K562 (cell line): ENCODE results near the gene PHYKPL. TPM values are rescaled to one million over a fixed set of nuclear protein-coding genes. Genes with fewer than 3 reads are reported as not detected.

Experiments used
- ATAC-seq: fragments of 200-7000 bp; cut with Tn5 transposase; 3 replicates; pipeline ENCODE4 v1.9.1; 2020; ENCODE audit warnings: moderate library complexity
- BruUV-seq: library from RNA; stranded (reverse); fragments of 400-500 nt; replicated peaks from 2 replicates; lab custom pipeline; 2021; lab: Mats Ljungman, UMichigan
- CTCF ChIA-PET: fragments of 300-600 bp; formaldehyde crosslinking; extraction: SDS; loops from one replicate; lab custom pipeline; 2021; ENCODE audit warnings: low intra/inter-chr PET ratio; lab: Yijun Ruan, JAX
- POLR2A ChIA-PET: fragments of 300-600, 350-650 bp; sonication (Branson Sonifier 250); formaldehyde crosslinking; extraction: SDS; loops from one replicate; lab custom pipeline; 2021; ENCODE audit warnings: antibody characterized with exemption, inconsistent platforms; lab: Yijun Ruan, JAX
- DNase-seq, 4 experiments: peaks; one replicate each; pipeline versions ENCODE4 v3.0.0 to v3.0.0-alpha.2; 2011 to 2018; ENCODE audit warnings: low spot score in 3 of 4, mixed read lengths in 3 of 4; ENCODE audit errors: extremely low read depth in 1 of 4
- FAIRE-seq: peaks from 2 replicates; lab custom pipeline; 2011; peaks lifted over from hg19 to GRCh38; lab: Jason Lieb, UNC
- H2AFZ ChIP-seq: 2 replicates; pipeline ENCODE4 v1.6.0; 2011; ENCODE audit warnings: low read depth, low read length, control low read depth, inconsistent platforms
- H3K27ac ChIP-seq: fragments of 200-600 bp; 3 replicates; pipeline ENCODE4 v1.8.0; 2011; ENCODE audit warnings: low read depth, mild to moderate bottlenecking, control low read depth, inconsistent platforms, low read length, moderate library complexity, mixed read lengths; ENCODE audit errors: extremely low read depth
- H3K27me3 ChIP-seq, 2 experiments: fragments of 300-600 bp in 1 of 2; 2 replicates in 1 of 2; 3 replicates in 1 of 2; pipeline versions ENCODE4 v1.6.0 to v1.8.0; 2011; ENCODE audit warnings: inconsistent platforms in 2 of 2, low read length in 2 of 2, mild to moderate bottlenecking in 1 of 2, mixed read lengths in 1 of 2, moderate library complexity in 1 of 2; ENCODE audit not compliant: control insufficient read depth in 2 of 2, insufficient read depth in 2 of 2
- H3K36me3 ChIP-seq: fragments of 300-600 bp; 3 replicates; pipeline ENCODE4 v1.8.0; 2011; ENCODE audit warnings: mild to moderate bottlenecking, low read length, inconsistent platforms; ENCODE audit not compliant: control insufficient read depth, insufficient read depth
- H3K4me1 ChIP-seq, 2 experiments: fragments of 200-600 bp in 1 of 2; replicated peaks in 1 of 2; 2 replicates in 1 of 2; 3 replicates in 1 of 2; pipeline versions ENCODE4 v1.5.1 to v1.8.0; 2011; ENCODE audit warnings: inconsistent platforms in 2 of 2, low read length in 2 of 2, mild to moderate bottlenecking in 1 of 2, mixed read lengths in 1 of 2, moderate library complexity in 1 of 2; ENCODE audit not compliant: control insufficient read depth in 2 of 2, insufficient read depth in 2 of 2
- H3K4me2 ChIP-seq: 2 replicates; pipeline ENCODE4 v1.6.1; 2011; ENCODE audit warnings: low read length, control low read depth, inconsistent platforms, mixed read lengths; ENCODE audit not compliant: insufficient read depth
- H3K4me3 ChIP-seq: fragments of 200-600 bp; sonication (generic), shearing (Covaris generic); 2 replicates; pipeline ENCODE4 v1.5.1; 2016; ENCODE audit warnings: control low read depth, inconsistent platforms
- H3K79me2 ChIP-seq: fragments of 200-600 bp; 3 replicates; pipeline ENCODE4 v1.8.0; 2011; ENCODE audit warnings: low read length, inconsistent platforms; ENCODE audit not compliant: control insufficient read depth, insufficient read depth
- H3K9ac ChIP-seq, 2 experiments: 2 replicates each; pipeline versions ENCODE4 v1.6.0 to v1.6.1; 2011; ENCODE audit warnings: low read depth in 2 of 2, low read length in 2 of 2, control low read depth in 1 of 2, inconsistent platforms in 1 of 2, mild to moderate bottlenecking in 1 of 2, mixed read lengths in 1 of 2; ENCODE audit not compliant: insufficient read depth in 1 of 2
- H3K9me1 ChIP-seq: one replicate; pipeline ENCODE4 v1.6.0; 2011; ENCODE audit warnings: inconsistent platforms, mild to moderate bottlenecking, low read length, moderate library complexity; ENCODE audit not compliant: control insufficient read depth, insufficient read depth
- H3K9me3 ChIP-seq: replicated peaks from 2 replicates; pipeline ENCODE4 v1.5.1; 2011; ENCODE audit warnings: low read depth, low read length, inconsistent platforms; ENCODE audit not compliant: control insufficient read depth, insufficient read depth
- H4K20me1 ChIP-seq: replicated peaks from 2 replicates; pipeline ENCODE4 v1.6.1; 2011; ENCODE audit warnings: low read length, inconsistent platforms, mixed read lengths; ENCODE audit not compliant: control insufficient read depth, insufficient read depth
- FIP1L1 ChIP-seq: fragments of 200-400 bp; formaldehyde crosslinking; IDR thresholded peaks from 2 replicates; pipeline ENCODE4 v1.6.1; 2018; ENCODE audit warnings: mild to moderate bottlenecking, low read depth, low read length; ENCODE audit not compliant: poor library complexity, severe bottlenecking
- GATAD2B ChIP-seq: fragments of 450-650 bp; IDR thresholded peaks from 2 replicates; pipeline ENCODE4 v1.6.1; 2017; ENCODE audit warnings: mild to moderate bottlenecking, borderline replicate concordance
- HEY1 ChIP-seq: fragments of 250-450 bp; sonication (Bioruptor Pico); IDR thresholded peaks from 2 replicates; pipeline ENCODE4 v1.5.0; 2020; ENCODE audit warnings: mild to moderate bottlenecking, moderate library complexity, borderline replicate concordance
- HNRNPLL ChIP-seq: fragments of 200-400 bp; formaldehyde crosslinking; IDR thresholded peaks from 2 replicates; pipeline ENCODE4 v1.6.1; 2017; ENCODE audit warnings: low read length, low read depth, mild to moderate bottlenecking; ENCODE audit not compliant: poor library complexity, severe bottlenecking
- POLR2G ChIP-seq: fragments of 200-400 bp; formaldehyde crosslinking; IDR thresholded peaks from 2 replicates; pipeline ENCODE4 v1.6.1; 2017; ENCODE audit warnings: low read depth, mild to moderate bottlenecking, antibody characterized with exemption, low read length, moderate library complexity
- SIN3A ChIP-seq, 2 experiments: fragments of 150-350 bp in 1 of 2; IDR thresholded peaks; 2 replicates each; pipeline ENCODE4 v1.6.1; 2011 to 2016; ENCODE audit warnings: borderline replicate concordance in 2 of 2, low read depth in 2 of 2, low read length in 2 of 2, mild to moderate bottlenecking in 2 of 2, moderate library complexity in 2 of 2; ENCODE audit not compliant: control insufficient read depth in 1 of 2
- ZNF175 ChIP-seq: fragments of 200-800 bp; sonication (Bioruptor generic); IDR thresholded peaks from 2 replicates; pipeline ENCODE4 v1.6.1; 2016; ENCODE audit warnings: low read depth, mild to moderate bottlenecking, missing genetic modification characterization, missing compliant biosample characterization
- ZNF263 ChIP-seq: sonication (generic); formaldehyde crosslinking; IDR thresholded peaks from 2 replicates; pipeline ENCODE4 v1.8.0; 2022; ENCODE audit warnings: mild to moderate bottlenecking, missing genetic modification reagents, borderline replicate concordance
- ZNF316 ChIP-seq: fragments of 450-650 bp; IDR thresholded peaks from 2 replicates; pipeline ENCODE4 v1.6.1; 2016
- ZNF583 ChIP-seq: fragments of 250-450 bp; sonication (Bioruptor Pico); IDR thresholded peaks from 2 replicates; pipeline ENCODE4 v1.4.0; 2020
- ZNF584 ChIP-seq: fragments of 200-800 bp; sonication (Bioruptor generic); IDR thresholded peaks from 2 replicates; pipeline ENCODE4 v1.6.1; 2016; ENCODE audit warnings: low read depth, mild to moderate bottlenecking, missing genetic modification characterization, missing compliant biosample characterization
- WGBS: fragments of 100-300 bp; shearing (Covaris generic); methylation state at CpG from one replicate; pipeline ENCODE4 v1.1.6; 2016; ENCODE audit warnings: low coverage, mixed read lengths; ENCODE audit not compliant: insufficient coverage; ENCODE audit errors: missing lambda C conversion rate; 5-methylcytosine and 5-hydroxymethylcytosine counted together
- in situ Hi-C: fragments of 300-500 bp; cut with MboI; formaldehyde crosslinking; loops from 4 replicates; pipeline ENCODE4 v1.15.0; 2018; ENCODE audit warnings: inconsistent platforms, mixed read lengths
- intact Hi-C: fragments of 100-400 bp; cut with micrococcal nuclease; formaldehyde crosslinking; loops from 2 replicates; pipeline ENCODE4 v1.14.2; 2022
- polyA plus RNA-seq, 8 experiments: library from polyadenylated mRNA; depleted of rRNA in 4 of 8; stranded (reverse) in 5 of 8; unstranded in 3 of 8; fragments of >200 nt; fragmentation: Nextera tagmentation in 2 of 8; fragmentation: Illumina TruSeq in 1 of 8; extraction: Ambion mirVana in 2 of 8; extraction: Trizol in 1 of 8; gene quantifications; 2 replicates each; pipeline versions ENCODE4 v1.2.1 to v1.2.3, GENCODE V29; 2011 to 2014; ENCODE audit warnings: inconsistent platforms in 1 of 8, missing spikeins in 1 of 8
- total RNA-seq, 7 experiments: library from RNA; depleted of rRNA in 6 of 7; stranded (reverse); fragments of >200 nt in 6 of 7; fragmentation: Illumina TruSeq in 2 of 7; extraction: Trizol in 2 of 7; gene quantifications; 2 replicates each; pipeline versions ENCODE4 v1.2.1 to v1.2.3, GENCODE V29; 2011 to 2021; ENCODE audit warnings: low replicate concordance in 1 of 7
- TF ChIP-seq, protein P1 (sequence below): fragments of 250-450 bp; sonication (Bioruptor Pico); IDR thresholded peaks from 2 replicates; pipeline ENCODE4 v1.5.1; 2021; ENCODE audit warnings: mild to moderate bottlenecking

Gene PHYKPL
- total and polyA plus RNA-seq, 9 of the 15 experiments (the other 6 are each of a cell fraction or from before 2014, with no cell fraction given), result 4.7 to 34.7 (median 18.6) TPM

DNA sequence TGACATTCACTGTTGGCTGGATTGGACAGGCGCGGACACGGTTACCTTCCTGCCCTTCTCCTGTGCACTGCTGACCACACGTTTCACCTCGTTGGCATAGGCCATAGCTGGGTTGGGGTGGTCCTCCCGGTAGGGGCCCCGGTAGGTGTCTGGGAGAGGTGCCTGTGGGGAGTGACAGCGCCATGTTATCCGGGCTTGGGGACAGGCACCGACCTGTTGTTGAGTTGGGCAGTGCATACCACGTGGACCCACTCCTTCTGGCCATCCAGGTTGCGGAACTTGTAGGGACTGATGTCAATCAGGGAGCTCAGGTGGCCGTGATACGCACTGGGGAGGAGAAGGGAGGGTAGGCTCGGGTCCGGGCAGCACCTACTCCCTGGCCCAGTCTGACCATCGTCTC lies 8.2 kb downstream of the PHYKPL start:
- FAIRE-seq (no peak), DNase-seq (no peak), ATAC-seq (no peak; the same call in 2 of the 3 replicates)
- H3K9me1 ChIP-seq, result peaks cover 5% of the 10 kb centered on the region
- intact Hi-C loops, result no loop called here
- H3K79me2 ChIP-seq, result peaks cover 5% of the 10 kb centered on the region; the same call in 1 of the 3 replicates
- in situ Hi-C loops, result no loop called here
- no peak overlapping the region for H3K4me2 ChIP-seq
- H3K36me3 ChIP-seq, result peaks cover 86% of the 10 kb centered on the region
- no TSS peak for BruUV-seq
- 88% methylated on average over 11 of the region's 17 CpGs for WGBS
- no peak overlapping the region for H3K27ac ChIP-seq
- ChIA-PET POLR2A (interaction anchor here (0.6 to 13.2 kb wide), 5 partner anchors 11 to 36 kb away, joined by 3 to 162 read pairs (median 5); partner anchors contain the start of gene HNRNPAB), CTCF (no interaction called here)
- TF ChIP-seq POLR2G, result peak; percentile 60
- TF ChIP-seq GATAD2B, result no peak
- H3K9ac ChIP-seq, result peak overlapping the region in 1 of 2 experiments; percentile 77; a peak in 2 of 4 replicates
- no peak overlapping the region for H2AFZ ChIP-seq
- H3K4me3 ChIP-seq, result no peak overlapping the region
- no peaks in the 10 kb centered on the region for H3K9me3 ChIP-seq
- H3K4me1 ChIP-seq, result peaks cover 10 to 23% of the 10 kb centered on the region in 2 experiments; a peak in 3 of 5 replicates
- no peaks in the 10 kb centered on the region for H3K27me3 ChIP-seq
- peaks cover 9% of the 10 kb centered on the region for H4K20me1 ChIP-seq

DNA sequence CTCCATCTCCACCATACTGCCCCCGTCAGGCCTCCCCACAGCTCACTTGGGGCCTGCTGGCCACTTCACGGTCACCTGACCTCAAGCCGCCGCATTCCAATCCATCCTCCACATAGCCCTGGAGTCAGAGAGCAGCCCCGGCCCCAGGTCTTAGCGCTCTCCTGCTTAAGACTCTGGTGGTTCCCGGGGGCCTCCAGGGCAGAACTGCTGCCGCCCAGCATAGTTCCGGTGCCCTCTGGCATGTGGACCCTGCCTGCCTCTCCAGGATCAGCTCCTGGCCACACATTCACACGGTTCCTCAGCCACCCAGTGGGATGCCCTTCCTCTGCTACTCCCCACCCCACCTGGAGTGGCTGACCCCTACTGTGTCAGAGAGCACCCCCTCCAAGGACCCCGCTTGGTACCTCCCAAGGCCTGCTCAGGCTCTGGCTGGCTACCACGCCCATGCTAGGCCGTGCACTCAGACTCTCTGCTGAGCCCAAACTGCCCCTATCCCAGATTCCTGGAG lies 8.7 kb downstream of the PHYKPL start:
- no peak for DNase-seq
- in situ Hi-C loops, result no loop called here
- no peaks in the 10 kb centered on the region for H3K9me3 ChIP-seq
- peak; percentile 38 for ATAC-seq
- no TSS peak for BruUV-seq
- no peaks in the 10 kb centered on the region for H3K27me3 ChIP-seq
- ChIA-PET POLR2A (interaction anchor here (0.6 to 13.2 kb wide), 4 partner anchors 8 to 1850 kb away, joined by 3 to 162 read pairs (median 4); partner anchors contain the start of genes HNRNPAB and PHYKPL), CTCF (no interaction called here)
- no peak overlapping the region for H3K27ac ChIP-seq
- peaks cover 5% of the 10 kb centered on the region for H3K9me1 ChIP-seq
- intact Hi-C loops, result no loop called here
- H4K20me1 ChIP-seq, result peaks cover 9% of the 10 kb centered on the region
- H3K9ac ChIP-seq, result peak overlapping the region in 1 of 2 experiments; percentile 77; a peak in 2 of 4 replicates
- 90% methylated on average over 13 of the region's 13 CpGs for WGBS
- H3K4me2 ChIP-seq, result no peak overlapping the region
- H3K36me3 ChIP-seq, result peaks cover 81% of the 10 kb centered on the region
- FAIRE-seq, result no peak
- H3K79me2 ChIP-seq, result peaks cover 5% of the 10 kb centered on the region; the same call in 1 of the 3 replicates
- peaks cover 10 to 20% of the 10 kb centered on the region in 2 experiments; a peak in 3 of 5 replicates for H3K4me1 ChIP-seq
- H3K4me3 ChIP-seq, result no peak overlapping the region
- H2AFZ ChIP-seq, result no peak overlapping the region
- TF ChIP-seq ZNF316 (no peak), ZNF175 (CRISPR knock-in tag) (no peak), HEY1 (no peak), FIP1L1 (no peak), HNRNPLL (no peak), ZNF583 (CRISPR knock-in tag) (no peak), ZNF263 (no peak), POLR2G (peak; percentile 68), ZNF584 (no peak), SIN3A (IDR thresholded peaks at IDR 0.05; ENCODE audit: borderline replicate concordance in 2 of 2, control insufficient read depth in 1 of 2, low read depth in 2 of 2, low read length in 2 of 2) (no peak)
- TF ChIP-seq, protein P1, sequence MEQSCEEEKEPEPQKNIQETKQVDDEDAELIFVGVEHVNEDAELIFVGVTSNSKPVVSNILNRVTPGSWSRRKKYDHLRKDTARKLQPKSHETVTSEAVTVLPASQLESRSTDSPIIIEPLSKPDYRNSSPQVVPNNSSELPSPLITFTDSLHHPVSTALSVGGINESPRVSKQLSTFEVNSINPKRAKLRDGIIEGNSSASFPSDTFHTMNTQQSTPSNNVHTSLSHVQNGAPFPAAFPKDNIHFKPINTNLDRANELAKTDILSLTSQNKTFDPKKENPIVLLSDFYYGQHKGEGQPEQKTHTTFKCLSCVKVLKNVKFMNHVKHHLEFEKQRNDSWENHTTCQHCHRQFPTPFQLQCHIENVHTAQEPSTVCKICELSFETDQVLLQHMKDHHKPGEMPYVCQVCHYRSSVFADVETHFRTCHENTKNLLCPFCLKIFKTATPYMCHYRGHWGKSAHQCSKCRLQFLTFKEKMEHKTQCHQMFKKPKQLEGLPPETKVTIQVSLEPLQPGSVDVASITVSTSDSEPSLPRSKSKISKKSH (CRISPR knock-in tag), result no peak
